CD4-positive, alpha-beta T cell treated with Interleukin-12 subunit alpha and Interleukin-12 subunit beta, for 1 hour (primary cell): Measurements from ENCODE around the gene ADCY2.
A peak's percentile ranks its signal among the peaks of the same experiment; 100 is the strongest.

Experiments used
- DNase-seq: peaks from one replicate; pipeline ENCODE4 v3.0.0-alpha.2; 2020

ADCY2 gene

DNA sequence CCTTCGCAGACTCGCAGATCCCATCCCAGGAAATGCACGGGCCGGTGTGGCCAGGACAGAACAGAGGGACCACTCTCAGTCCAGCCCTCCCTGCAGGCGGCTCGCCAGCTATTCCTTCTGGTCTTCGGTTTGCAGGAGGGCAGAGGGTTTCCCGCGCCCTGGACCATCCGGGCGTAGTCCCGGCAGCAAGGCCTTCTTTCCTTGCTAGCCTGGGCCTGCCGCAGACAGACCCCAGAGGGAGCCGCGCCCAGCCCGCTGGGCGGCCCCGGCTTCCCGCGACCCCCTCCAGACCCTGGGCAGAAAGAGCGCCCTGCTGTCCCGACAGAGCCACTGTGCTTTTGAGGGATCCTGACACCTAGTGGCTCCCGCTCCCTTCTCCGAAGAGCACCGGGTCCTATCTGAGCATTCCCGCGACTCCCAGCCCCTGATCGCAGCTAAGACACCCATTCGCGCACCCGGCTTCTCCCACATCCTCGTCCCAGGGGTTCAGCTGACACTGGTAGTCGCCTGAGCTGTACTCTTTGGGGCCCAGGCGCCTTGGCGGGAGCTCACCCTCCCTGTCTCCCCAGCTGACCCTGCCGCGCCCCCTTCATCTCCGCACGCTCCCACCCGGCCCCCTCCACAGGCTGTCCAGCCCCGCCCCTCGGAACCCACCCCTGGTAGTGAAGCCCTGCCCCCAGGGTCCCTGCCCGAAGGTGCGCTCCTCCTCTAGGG is 453.9 kb downstream of the ADCY2 start:
- DNase-seq, result peak; percentile 21

DNA sequence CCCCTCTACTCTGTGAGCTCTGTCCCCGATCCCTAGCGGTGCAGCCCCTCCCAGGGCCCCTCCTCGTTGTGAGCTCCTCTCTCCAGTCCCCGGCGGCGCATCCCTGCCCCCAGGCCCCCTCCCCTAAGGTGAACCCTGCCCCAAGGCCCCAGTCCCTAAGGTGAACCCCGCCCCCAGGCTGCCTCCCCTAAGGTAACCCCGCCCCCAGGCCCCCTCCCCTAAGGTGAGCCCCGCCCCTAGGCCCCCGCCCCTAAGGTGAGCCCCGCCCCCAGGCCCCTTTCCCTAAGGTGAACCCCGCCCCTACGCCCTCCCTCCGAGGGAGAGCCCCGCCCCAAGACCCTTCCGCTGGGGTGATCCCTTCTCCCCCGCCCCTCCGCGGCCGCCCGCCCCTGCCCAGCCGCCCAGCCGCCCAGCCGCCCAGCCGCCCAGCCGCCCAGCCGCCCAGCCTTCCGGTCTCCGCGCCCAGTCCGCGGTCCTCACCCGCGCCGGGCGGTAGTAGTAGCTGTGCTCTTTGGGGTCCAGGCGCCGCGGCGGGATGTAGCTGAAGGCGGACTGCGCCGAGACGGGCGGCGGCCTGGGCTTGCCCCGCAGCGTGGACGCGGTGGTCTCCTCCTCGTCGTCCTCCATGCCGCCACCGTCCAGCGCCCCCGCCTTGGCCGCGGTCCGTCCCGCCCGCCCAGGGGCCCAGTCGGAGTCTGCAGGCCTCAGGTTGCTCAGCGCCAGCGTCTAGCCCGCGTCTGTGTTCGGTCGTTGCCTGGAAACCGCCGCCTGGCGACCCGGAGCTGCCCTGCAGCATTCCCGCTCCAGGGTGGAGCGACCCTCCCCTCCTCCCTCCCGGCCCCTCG is 454.7 kb downstream of the ADCY2 start, which contains the start of gene CFAP90:
CFAP90 (minus strand) TSS at position 739 of the 845 bp plus-strand sequence; CDS start at position 627, 112 bp downstream.
- peak; percentile 42 for DNase-seq

DNA sequence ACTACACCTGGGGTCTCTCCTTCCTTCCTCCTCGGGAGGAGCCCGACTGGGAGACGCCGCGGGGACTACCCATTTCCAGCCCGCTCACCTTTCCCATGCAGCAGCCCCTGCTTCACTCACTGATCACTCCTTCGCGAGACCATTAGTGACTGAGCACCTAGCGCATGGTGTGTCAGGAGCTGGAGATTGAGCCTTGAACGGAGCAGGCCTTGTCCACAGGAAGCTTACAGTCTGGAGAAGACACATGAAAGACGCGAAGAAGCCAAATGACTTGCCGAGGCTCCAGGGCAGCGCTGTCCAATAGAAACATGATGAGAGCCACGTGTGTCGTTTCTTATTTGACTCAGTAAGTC is 455.3 kb downstream of the ADCY2 start:
- no peak for DNase-seq

DNA sequence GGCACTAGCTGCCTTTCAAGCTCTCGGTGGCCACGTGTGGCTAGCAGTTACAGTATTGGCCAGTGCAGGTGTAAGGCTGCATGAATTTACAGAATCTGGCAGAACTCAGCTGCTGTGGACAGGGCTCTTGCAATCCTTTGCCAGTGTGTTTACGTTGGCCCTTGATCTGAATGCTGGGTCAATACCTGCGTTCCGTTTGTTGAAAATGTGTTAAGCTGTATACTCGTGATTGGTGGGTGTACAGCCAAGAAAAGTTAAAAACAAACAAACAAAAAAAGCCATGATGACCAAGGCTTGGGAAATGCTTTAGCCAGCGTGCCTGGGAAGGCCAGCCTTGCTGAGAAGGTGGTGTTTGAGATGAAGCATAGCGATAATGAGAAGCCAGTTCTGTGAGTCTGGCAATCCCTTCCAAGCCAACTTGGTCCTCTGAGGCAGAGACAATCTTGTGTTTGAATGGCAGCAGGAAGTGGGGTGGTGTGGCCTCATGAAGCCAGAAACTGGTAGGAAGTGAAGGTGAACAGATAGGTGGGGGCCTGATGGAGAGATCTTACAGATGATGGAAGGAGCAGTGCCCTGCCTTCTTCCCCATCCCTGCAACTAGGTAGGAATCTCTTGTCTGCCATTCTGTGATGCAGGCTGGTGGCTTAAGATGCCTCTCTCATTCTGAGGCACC is 455.8 kb downstream of the ADCY2 start:
- DNase-seq, result no peak

DNA sequence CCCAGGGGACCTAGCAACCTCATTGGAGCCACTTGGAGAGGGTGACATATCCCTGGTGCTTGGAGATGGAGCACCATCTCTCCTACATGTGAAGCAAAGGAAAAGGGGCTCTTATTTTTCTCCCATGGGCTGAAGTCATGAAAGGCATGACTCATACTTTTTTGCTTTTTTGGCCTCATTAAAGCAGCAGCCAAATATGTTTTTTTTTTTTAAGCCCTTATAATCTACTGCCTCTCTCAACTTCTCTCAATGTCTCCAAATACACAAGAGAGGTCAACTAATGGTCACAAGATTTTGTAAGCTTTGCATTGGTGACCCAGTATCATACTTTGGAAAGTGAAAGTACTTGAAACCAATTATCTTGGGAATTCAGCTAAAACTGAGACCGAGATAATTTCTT is 456.6 kb downstream of the ADCY2 start:
- no peak for DNase-seq

DNA sequence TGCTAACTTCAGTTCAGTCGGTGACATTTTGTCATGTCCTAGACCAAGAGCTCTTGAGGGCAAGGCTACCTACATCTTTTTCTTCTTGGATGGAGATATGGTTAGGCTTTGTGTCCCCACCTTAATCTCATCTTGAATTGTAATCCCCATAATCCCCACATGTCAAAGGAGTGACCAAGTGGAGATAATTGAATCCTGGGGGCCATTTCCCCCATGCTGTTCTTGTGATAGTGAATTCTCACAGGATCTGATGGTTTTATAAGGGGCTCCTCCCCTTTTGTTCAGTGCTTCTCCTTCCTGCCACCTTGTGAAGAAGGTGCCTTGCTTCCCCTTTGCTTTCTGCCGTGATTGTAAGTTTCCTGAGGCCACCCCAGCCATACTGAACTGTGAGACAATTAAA is 457.1 kb downstream of the ADCY2 start:
- DNase-seq, result no peak

DNA sequence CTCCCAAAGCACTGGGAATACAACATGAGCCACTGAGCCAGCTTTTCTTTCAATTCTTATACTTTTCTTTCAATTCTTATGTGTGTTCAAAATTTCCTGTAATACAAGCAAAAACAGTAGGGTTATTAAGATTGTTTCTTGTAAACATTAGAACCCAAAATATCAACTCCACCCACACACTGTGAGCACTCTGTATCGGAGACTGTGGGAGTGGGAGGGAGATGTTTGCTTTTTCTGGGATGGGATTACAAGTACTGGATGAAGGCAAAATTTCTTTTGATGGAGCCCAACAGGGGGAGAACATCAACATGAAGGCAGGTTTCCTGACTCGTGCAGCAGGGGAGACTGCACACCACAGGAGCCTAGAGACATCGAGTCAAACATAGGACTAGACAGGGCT is 459.7 kb downstream of the ADCY2 start:
- no peak for DNase-seq

DNA sequence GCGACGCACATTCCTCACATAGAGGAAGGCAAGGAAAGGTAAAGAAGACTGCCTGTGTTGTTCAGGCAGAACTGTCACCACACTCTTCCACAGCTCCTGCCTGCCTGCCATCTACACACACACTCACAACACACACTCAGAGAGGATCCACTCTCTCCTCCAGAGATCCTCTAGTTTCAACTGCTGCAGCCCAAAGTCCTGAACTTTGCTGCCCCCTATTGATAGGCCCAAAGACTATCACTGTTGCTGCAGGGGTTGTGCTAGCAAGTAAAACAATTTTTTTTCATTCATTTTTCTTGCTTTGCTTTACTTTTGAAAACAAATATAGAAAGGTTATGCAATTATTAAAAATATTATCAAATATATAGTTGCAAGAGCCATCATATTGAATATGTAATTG is 460.9 kb downstream of the ADCY2 start:
- peak; percentile 59 for DNase-seq

DNA sequence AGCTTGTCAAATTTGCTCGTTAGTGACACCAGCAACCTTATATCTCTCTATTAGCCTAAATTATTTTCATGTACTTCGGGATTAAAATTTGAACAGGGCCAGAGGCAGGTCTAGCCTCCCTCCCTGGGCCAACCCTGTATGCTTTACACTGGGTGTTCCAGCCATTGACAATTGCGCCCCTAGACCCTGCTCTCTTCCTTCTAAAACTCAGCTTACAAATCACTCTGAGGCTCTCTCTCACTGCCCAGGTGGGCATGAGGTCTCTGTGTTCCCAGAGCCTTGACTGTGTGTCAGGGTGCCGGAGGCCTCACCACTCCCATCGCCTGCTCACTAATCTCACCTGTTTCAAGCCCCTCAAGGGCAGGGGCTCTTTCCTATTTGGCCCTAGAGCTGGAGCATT is 461.4 kb downstream of the ADCY2 start:
- no peak for DNase-seq

DNA sequence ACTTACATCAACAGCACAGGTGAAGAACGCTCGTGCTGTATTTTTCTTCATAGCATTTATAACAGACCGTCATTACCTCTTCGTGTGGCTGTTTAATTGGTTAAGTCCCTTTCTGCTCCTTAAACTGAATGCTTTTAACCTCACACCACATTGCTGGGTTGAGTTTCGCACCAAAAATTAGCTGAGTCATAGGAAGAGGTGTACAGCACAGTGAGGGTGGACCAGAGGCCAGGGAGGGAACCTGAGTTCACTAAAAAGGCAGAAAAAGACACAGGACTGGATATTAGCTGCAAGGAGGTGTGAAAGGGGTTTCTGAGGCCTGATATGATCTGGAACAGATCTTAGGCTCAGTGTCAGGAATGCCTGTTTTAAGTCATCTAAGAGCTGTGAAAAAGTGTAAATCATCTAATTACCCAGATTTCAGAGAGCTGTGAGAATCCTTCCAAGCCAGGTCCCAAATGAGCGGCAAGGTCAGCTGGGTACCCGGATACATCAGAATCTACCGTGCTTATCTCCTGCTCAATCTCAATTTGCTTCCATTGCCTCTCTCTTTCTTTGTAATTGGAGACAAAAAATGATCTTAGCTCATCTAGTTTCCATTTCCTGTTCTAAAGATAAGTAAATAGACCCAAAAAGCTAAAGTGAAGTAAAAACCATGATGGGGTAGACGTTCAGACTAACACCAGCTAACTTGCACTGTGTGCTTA is 462.1 kb downstream of the ADCY2 start:
- no peak for DNase-seq

DNA sequence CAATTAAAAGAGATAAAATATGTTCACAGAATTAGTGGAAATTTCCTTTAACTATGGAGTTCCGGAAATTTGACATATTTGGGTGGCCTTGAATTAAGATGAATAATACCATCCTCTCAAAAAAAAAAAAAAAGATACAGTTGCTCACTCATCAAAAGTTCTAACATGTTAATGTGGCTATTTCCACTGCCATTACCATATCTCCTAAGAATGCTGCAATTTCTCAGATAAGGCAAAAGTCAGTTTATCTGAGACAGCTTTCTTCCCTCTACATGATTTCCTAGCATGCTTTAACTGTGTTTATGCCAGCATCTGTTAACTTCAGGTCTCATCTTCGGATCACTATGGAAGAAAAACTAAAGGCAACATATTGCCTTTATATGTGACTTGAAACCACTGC is 470.3 kb downstream of the ADCY2 start:
- no peak for DNase-seq

DNA sequence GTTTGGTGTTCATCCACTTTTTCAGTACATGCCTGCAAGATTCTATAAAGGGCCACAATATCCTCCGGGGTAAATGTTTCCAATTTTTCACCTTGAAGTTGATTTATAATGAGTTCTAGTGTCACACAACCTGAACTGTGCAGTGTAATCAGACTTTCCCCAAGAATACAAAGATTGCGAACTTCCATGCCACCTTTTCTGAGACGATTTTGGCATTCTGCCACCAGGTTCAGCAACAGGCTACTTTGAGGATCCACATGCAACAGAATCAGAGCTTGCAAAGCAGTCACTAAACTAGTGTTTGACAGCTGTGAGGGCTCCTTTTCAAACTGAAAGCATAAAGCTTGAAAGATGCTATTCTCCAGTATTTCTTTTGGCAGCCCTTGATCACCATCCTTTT is 471.3 kb downstream of the ADCY2 start:
- no peak for DNase-seq

DNA sequence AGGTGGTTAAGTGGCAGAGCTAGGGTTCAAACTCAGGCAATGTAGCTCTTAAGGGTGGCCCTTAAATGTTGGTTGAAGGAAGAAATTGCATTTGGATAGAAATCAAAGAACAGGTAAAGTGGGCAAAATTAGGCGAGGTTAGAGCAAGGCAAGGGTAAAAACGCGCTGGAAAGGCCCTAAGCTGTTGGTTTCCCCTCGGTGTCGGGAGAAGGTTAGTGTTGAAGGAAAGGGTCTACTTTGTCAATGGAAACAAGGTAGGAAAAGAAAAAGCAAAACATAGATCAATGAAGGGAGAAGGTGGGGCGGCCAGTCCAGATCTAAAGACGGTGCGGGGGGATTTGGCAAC is 472.5 kb downstream of the ADCY2 start:
- no peak for DNase-seq

DNA sequence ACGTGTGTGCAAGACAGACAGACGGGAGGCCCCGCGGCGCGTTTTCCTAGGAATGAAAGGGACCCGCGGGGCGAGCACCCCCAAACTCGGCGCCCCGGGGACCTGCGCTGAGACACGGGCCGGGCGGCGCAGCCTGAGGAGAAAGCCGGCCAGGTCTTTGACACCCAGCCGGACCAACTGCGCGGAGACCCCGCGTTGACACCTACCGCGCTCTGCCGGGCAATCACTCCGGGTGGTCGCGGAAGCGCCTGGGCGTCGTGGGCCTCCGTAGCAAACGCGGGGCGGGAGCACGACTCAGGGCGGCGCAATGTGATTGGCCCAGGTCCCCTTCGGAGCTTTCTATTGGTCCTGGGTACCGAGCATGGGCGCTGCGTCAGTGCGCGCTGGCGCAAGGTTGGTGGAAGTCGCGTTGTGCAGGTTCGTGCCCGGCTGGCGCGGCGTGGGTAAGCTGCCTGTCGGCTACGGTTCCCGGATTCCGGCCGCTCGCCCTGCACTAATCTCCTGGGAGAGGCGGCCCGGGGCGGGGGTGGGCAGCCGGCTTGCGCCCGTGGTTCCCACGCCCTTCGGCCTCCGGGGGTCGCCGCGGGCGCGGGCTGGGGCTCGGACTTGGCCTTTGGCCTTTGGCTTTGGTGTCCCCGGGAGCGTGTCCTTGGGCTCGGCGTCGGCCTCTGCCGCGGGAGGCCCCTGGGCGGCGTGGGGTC is 473.0 kb downstream of the ADCY2 start, which contains the start of the genes FASTKD3 and MTRR:
FASTKD3 (minus strand) TSS at position 259 of the 701 bp plus-strand sequence. CDS start 948 bp downstream, outside the sequence.
MTRR (plus strand) TSS at position 376 of the 701 bp plus-strand sequence. CDS start 1,647 bp downstream, outside the sequence.
- DNase-seq, result peak; percentile 91

DNA sequence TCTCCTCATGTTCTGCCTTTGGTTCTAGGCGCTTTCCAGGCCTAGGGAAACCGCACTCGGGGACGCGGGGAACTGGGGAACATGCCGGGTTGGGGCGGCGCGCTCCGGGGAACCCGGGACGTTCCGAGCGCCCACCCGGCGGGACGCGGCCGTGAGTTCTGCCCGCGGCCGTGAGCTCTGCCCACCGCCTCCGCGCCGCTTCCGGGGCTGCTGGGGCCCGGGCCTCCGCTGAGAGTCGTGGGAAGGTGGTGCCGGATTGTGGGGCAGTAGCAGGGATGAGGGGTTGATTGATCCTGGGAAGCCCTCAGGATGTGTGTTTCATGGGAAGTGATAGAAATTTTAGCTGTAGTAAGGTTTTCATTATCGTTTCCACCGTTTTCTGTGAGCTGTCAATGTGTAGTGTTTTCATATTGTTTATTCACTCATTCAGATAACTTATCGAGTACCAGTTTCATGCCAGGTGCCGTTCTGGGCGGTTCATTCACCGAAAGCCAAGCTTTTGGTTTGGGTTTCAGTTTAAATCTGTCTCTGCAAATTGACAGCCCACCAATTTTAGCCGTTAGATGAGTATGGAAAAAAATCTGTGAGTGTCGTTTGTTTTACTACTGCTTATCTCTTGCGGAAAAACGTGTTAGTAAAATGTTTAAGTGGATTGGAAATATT is 473.7 kb downstream of the ADCY2 start:
- peak; percentile 30 for DNase-seq

DNA sequence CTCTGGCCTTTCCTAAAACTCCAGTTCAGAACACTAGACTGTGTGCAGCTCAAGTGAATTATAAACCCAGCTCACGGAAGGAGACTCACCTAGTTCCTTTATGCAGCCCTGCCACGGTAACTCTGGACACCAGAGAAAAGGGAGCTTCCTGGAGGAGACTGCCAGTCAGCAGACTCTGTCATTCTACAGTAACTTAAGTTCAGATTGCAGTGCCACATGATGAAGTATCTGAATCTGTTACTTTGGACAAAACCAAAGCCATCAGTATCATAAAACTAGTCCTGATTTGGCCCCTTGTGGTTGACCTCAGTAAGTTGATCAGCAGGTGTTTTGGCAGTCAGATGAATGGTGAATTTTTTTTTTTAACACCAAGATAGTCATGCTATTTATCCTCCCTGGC is 475.7 kb downstream of the ADCY2 start:
- peak; percentile 24 for DNase-seq

DNA sequence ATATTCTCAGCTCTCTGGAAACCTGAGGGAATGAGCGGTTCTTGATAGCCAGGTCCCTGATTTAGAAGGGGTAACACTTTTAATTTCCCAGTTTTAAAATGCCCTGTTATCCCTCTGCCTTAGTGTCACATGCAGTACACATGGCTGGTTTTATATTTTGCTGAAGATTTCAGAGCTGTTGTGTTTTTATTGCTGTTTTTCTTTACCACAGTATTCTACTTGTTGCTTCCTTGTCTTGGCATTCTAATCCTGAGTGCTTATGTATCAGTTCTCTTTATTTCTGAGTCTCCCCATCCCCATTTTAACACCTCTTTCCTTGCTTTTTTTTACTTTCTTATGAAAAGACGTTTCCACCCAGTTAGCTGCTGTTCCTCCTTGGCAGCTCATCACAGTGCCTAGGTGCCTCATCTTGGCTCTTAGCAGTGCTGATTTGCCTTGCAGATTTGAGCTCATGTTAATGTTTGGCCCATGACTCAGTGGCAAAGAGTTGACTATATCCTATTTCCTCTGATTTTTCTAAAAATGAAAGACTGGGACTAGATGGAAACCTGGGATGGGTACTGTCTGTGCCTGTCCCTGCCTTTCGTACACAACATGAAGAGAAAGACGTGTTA is 476.7 kb downstream of the ADCY2 start:
- DNase-seq, result no peak

DNA sequence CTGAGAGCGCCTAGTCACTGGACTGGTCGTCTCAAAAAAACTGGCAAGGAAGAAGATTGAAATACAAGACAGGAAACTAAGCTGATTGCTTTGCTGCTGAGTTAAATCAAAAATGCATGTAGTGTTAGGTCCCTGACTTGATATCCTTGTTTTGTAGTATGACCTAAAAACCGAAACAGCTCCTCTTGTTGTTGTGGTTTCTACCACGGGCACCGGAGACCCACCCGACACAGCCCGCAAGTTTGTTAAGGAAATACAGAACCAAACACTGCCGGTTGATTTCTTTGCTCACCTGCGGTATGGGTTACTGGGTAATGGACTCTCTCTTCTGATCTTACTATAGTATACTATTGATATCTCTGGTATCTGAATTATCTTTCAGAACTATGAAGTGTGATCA is 477.3 kb downstream of the ADCY2 start:
- DNase-seq, result peak; percentile 54

DNA sequence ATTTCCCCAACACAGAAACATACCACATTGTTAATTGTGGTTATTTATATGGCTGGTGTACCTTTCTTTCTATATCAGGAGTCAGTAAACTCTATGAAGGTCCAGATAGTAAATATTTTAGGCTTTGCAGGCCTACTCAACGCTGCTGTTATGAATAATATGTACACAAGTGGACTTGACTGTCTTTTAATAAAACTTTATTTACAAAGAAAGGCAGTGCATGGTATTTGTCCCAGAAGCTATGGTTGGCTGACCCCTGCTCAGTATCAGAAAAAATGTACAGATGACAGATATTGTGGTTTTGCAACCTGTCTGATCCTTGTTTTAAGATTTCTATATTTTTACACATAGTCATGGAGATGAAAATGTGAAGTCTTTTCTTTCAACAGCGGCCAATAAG is 478.7 kb downstream of the ADCY2 start:
- DNase-seq, result no peak

DNA sequence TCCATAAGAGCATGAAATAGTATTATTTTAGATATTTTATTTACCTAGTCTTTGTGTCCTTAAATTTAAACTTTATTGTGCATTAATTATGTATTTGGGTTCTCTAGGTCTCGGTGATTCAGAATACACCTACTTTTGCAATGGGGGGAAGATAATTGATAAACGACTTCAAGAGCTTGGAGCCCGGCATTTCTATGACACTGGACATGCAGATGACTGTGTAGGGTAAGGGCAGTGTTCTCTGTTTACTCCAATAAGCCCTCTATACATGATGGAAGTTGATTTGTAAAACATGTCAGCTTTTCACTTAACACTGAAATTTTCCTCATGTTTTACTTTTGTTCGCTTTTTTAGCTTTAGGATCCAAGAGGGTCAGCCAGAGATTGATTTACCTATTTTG is 479.2 kb downstream of the ADCY2 start:
- DNase-seq, result no peak

DNA sequence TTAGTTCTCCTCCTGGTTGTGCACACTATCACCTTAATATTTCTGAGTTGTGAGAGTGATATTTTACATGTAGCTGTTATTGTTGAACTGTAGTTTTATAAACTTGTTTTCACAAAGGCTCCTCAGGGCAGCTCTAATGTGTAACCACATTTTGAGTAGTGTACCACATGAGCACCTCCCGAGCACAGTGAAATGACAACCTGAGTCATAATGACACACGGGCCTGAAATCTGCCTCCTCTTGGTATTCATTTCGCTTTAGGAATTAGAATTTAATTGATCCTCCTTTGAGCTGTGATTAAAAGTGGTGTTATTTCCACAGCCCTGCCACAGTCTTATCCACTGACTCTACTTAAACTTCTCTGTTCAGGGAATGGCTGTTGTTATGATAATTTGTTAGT is 480.9 kb downstream of the ADCY2 start:
- DNase-seq, result no peak
